SU-DHL-6 (cell line): ENCODE data around the gene KATNAL1.

Source experiments
- EZH2phosphoT487 ChIP-seq: fragments of 200-600 bp; sonication (generic), shearing (Covaris generic); conservative IDR thresholded peaks from 2 replicates; pipeline ENCODE4 v1.6.1; 2018; ENCODE audit warnings: mild to moderate bottlenecking, antibody characterized with exemption, low read length, moderate library complexity, mixed read lengths
- TF ChIP-seq, protein P1 (sequence below): fragments of 200-600 bp; sonication (generic); IDR thresholded peaks from one replicate; pipeline ENCODE4 v1.5.1; 2017; ENCODE audit warnings: antibody characterized with exemption, mild to moderate bottlenecking, low read length, moderate library complexity; ENCODE audit not compliant: insufficient read depth, poor library complexity, severe bottlenecking

DNA sequence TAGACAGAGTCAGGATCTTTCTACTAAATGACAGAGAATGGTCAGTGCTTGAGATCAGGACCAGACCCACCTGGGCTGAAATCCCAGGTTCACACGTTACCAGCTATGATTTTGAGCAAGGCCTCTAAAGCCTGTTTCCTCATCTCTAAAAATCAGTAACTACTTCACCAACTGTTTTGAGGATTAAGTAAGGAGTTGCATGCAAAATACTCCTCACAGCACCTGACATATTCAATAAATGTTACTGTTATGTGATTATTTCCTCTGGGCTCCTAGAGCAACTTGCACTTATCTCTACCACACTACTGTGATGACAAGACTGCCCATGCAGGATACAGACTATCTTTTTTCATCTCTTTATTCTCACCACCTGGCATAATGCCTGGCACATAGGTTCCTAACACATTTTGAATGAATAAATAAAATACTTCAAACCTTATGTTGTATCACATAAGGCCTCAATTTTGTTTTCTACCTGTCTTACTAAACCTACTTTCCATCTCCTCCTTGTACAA, 1.8 kb downstream of the KATNAL1 start:
- TF ChIP-seq, protein P1, sequence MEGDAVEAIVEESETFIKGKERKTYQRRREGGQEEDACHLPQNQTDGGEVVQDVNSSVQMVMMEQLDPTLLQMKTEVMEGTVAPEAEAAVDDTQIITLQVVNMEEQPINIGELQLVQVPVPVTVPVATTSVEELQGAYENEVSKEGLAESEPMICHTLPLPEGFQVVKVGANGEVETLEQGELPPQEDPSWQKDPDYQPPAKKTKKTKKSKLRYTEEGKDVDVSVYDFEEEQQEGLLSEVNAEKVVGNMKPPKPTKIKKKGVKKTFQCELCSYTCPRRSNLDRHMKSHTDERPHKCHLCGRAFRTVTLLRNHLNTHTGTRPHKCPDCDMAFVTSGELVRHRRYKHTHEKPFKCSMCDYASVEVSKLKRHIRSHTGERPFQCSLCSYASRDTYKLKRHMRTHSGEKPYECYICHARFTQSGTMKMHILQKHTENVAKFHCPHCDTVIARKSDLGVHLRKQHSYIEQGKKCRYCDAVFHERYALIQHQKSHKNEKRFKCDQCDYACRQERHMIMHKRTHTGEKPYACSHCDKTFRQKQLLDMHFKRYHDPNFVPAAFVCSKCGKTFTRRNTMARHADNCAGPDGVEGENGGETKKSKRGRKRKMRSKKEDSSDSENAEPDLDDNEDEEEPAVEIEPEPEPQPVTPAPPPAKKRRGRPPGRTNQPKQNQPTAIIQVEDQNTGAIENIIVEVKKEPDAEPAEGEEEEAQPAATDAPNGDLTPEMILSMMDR = no peak
- no peak for TF ChIP-seq EZH2phosphoT487
